ENCODE results near the gene TPCN1.
A peak's percentile ranks its signal among the peaks of the same experiment; 100 is the strongest.

Gene TPCN1

GRCh38 chr12:113221181-113221996, at the start of gene TPCN1:
Gene TPCN1 (plus strand): TSS chr12:113221464. CDS start chr12:113226853, 5,389 bp downstream.
- H3K27ac ChIP-seq (ENCODE audit: extremely low read depth, low read depth, low read length) = peak within 1 kb of the TSS; percentile 33; the same call in 1 of the 2 replicates
- H3K4me3 ChIP-seq (ENCODE audit: low read depth, low read length) = peak within 1 kb of the TSS; percentile 70
- no peaks in the 10 kb centered on the region for H3K4me1 ChIP-seq (ENCODE audit: control insufficient read depth, insufficient read depth, low read length)
- H3K36me3 ChIP-seq (ENCODE audit: control insufficient read depth in 2 of 2, insufficient read depth in 1 of 2, low read length in 2 of 2) = no peaks in the 10 kb centered on the region
- ChIA-PET CTCF (interaction anchor here (0.6 to 1.1 kb wide), 3 partner anchors 11 to 157 kb away, joined by 3 to 5 read pairs (median 4); no protein-coding TSS in a partner anchor), POLR2A (interaction anchor here (0.5 to 2.4 kb wide), 15 partner anchors 8 to 1463 kb away, joined by 3 to 12 read pairs (median 3); partner anchors contain the start of genes DDX54, RITA1, SLC8B1 and TBX3)
- no peaks in the 10 kb centered on the region for H3K9me3 ChIP-seq (ENCODE audit: control insufficient read depth, insufficient read depth, low read depth, low read length)
- peak; percentile 80 for TF ChIP-seq KLF9 (tag by site-specific recombination; IDR thresholded peaks at IDR 0.05; ENCODE audit: low read depth)
- TF ChIP-seq KLF17 (tag by site-specific recombination; IDR thresholded peaks at IDR 0.05) = 0 out of 2 replicates have a peak, but pooled peaks have one; percentile 43
- no peak for TF ChIP-seq ZNF394 (tag by site-specific recombination; IDR thresholded peaks at IDR 0.05; ENCODE audit: borderline replicate concordance)
- TF ChIP-seq ZXDB (tag by site-specific recombination; IDR thresholded peaks at IDR 0.05) = peak; percentile 74
- TF ChIP-seq ZNF391 (tag by site-specific recombination; IDR thresholded peaks at IDR 0.05; ENCODE audit: borderline replicate concordance, low read depth) = peak; percentile 40; the same call in 1 of the 2 replicates
- TF ChIP-seq, protein P1, sequence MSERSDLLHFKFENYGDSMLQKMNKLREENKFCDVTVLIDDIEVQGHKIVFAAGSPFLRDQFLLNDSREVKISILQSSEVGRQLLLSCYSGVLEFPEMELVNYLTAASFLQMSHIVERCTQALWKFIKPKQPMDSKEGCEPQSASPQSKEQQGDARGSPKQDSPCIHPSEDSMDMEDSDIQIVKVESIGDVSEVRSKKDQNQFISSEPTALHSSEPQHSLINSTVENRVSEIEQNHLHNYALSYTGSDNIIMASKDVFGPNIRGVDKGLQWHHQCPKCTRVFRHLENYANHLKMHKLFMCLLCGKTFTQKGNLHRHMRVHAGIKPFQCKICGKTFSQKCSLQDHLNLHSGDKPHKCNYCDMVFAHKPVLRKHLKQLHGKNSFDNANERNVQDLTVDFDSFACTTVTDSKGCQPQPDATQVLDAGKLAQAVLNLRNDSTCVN (tag by site-specific recombination; optimal IDR thresholded peaks at IDR 0.05) = peak; percentile 58
- TF ChIP-seq HIC1 (tag by site-specific recombination; IDR thresholded peaks at IDR 0.05) = peak; percentile 90
- TF ChIP-seq BCL11B (tag by site-specific recombination; IDR thresholded peaks at IDR 0.05; ENCODE audit: low read depth) = peak; percentile 78; the same call in 1 of the 2 replicates
- TF ChIP-seq ZSCAN30 (tag by site-specific recombination; IDR thresholded peaks at IDR 0.05) = peak; percentile 66; the same call in 1 of the 2 replicates
- TF ChIP-seq PRDM4 (tag by site-specific recombination; IDR thresholded peaks at IDR 0.05) = no peak
- TF ChIP-seq ZBTB7A (tag by site-specific recombination; IDR thresholded peaks at IDR 0.05; ENCODE audit: low read depth) = peak; percentile 55; the same call in 1 of the 2 replicates
- 0 out of 2 replicates have a peak, but pooled peaks have one; percentile 20 for TF ChIP-seq ZNF76 (tag by site-specific recombination; IDR thresholded peaks at IDR 0.05; ENCODE audit: borderline replicate concordance, low read depth)
- no peak for TF ChIP-seq ZSCAN23 (tag by site-specific recombination; IDR thresholded peaks at IDR 0.05)
- TF ChIP-seq ZNF561 (tag by site-specific recombination; IDR thresholded peaks at IDR 0.05; ENCODE audit: borderline replicate concordance) = peak; percentile 57; the same call in 1 of the 2 replicates
- TF ChIP-seq ZNF335 (tag by site-specific recombination; conservative IDR thresholded peaks at IDR 0.05) = peak; percentile 41
- TF ChIP-seq SCRT1 (tag by site-specific recombination; IDR thresholded peaks at IDR 0.05; ENCODE audit: borderline replicate concordance) = no peak
- no peak for TF ChIP-seq ZNF274 (IDR thresholded peaks at IDR 0.05; ENCODE audit: low read length)
- TF ChIP-seq ZNF274 (tag by site-specific recombination; IDR thresholded peaks at IDR 0.05; ENCODE audit: borderline replicate concordance) = no peak
- peak; percentile 61 for TF ChIP-seq ZIC2 (tag by site-specific recombination; IDR thresholded peaks at IDR 0.05)
- no peak for TF ChIP-seq ZBTB11 (tag by site-specific recombination; conservative IDR thresholded peaks at IDR 0.05; ENCODE audit: low read depth)
- TF ChIP-seq ZNF626 (tag by site-specific recombination; IDR thresholded peaks at IDR 0.05) = no peak
- peak; percentile 34; the same call in 1 of the 2 replicates for TF ChIP-seq INSM2 (tag by site-specific recombination; IDR thresholded peaks at IDR 0.05)
- no peak for TF ChIP-seq ZFP69B (tag by site-specific recombination; IDR thresholded peaks at IDR 0.05)

All from HEK293 (cell line).